Liver (tissue), 3 donors: ENCODE results near the gene PPP6C.

Experiments
- JUND ChIP-seq, 2 donors: IDR thresholded peaks; 2 replicates each; pipeline ENCODE4 v1.6.1; 2016; ENCODE audit warnings: antibody characterized with exemption in 2 of 2
- REST ChIP-seq: IDR thresholded peaks from 2 replicates; pipeline ENCODE4 v1.6.1; 2016; ENCODE audit warnings: antibody characterized with exemption, mild to moderate bottlenecking
- SP1 ChIP-seq: IDR thresholded peaks from 2 replicates; pipeline ENCODE4 v1.6.1; 2018; ENCODE audit warnings: antibody characterized with exemption, mild to moderate bottlenecking
- TF ChIP-seq, protein P1 (sequence below): fragments of 150-350 bp; IDR thresholded peaks from 2 replicates; pipeline ENCODE4 v1.5.1; 2017; ENCODE audit warnings: improper control_type of control experiment, low read depth, low read length; ENCODE audit not compliant: missing input control
- TF ChIP-seq, protein P2 (sequence below): IDR thresholded peaks from 2 replicates; pipeline ENCODE4 v1.6.1; 2016; ENCODE audit warnings: antibody characterized with exemption
- donor health status: healthy.
- donor health status: healthy.

DNA sequence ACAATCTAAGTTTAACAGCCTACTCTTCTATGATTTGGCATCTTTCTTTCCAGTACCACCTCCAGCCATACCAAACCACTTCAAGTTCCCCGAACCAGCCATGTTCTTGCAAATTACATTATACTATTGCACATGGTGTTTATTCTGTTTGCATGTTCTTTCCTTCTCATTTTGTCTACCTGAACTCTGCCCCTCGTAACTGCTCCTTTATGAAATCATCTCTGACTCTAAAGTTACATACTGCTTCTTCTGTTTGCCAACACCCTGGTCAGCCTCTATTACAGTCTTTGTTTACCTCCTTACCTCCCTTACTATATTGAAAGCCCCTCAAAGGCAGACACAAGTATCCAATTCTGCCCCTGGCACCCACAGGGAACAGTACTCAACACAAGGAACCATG, 6.0 kb downstream of the PPP6C start:
- TF ChIP-seq, protein P1, sequence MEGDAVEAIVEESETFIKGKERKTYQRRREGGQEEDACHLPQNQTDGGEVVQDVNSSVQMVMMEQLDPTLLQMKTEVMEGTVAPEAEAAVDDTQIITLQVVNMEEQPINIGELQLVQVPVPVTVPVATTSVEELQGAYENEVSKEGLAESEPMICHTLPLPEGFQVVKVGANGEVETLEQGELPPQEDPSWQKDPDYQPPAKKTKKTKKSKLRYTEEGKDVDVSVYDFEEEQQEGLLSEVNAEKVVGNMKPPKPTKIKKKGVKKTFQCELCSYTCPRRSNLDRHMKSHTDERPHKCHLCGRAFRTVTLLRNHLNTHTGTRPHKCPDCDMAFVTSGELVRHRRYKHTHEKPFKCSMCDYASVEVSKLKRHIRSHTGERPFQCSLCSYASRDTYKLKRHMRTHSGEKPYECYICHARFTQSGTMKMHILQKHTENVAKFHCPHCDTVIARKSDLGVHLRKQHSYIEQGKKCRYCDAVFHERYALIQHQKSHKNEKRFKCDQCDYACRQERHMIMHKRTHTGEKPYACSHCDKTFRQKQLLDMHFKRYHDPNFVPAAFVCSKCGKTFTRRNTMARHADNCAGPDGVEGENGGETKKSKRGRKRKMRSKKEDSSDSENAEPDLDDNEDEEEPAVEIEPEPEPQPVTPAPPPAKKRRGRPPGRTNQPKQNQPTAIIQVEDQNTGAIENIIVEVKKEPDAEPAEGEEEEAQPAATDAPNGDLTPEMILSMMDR = no peak
- no peak for TF ChIP-seq JUND (IDR thresholded peaks at IDR 0.05)
- TF ChIP-seq SP1 = no peak
- TF ChIP-seq, protein P2, sequence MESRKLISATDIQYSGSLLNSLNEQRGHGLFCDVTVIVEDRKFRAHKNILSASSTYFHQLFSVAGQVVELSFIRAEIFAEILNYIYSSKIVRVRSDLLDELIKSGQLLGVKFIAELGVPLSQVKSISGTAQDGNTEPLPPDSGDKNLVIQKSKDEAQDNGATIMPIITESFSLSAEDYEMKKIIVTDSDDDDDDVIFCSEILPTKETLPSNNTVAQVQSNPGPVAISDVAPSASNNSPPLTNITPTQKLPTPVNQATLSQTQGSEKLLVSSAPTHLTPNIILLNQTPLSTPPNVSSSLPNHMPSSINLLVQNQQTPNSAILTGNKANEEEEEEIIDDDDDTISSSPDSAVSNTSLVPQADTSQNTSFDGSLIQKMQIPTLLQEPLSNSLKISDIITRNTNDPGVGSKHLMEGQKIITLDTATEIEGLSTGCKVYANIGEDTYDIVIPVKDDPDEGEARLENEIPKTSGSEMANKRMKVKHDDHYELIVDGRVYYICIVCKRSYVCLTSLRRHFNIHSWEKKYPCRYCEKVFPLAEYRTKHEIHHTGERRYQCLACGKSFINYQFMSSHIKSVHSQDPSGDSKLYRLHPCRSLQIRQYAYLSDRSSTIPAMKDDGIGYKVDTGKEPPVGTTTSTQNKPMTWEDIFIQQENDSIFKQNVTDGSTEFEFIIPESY = no peak
- TF ChIP-seq REST = no peak
